MG63 (cell line): ENCODE results near the gene ZNF219. TPM values are rescaled to one million over a fixed set of nuclear protein-coding genes. Genes with fewer than 3 reads are reported as not detected.

Experiments used
- DNase-seq: peaks from one replicate; pipeline ENCODE4 v3.0.0-alpha.2; 2020
- H3K27me3 ChIP-seq: fragments of 250-450 bp; sonication (Bioruptor Pico); 2 replicates; pipeline ENCODE4 v1.5.1; 2020; ENCODE audit warnings: mild to moderate bottlenecking, moderate library complexity
- H3K36me3 ChIP-seq: fragments of 250-450 bp; sonication (Bioruptor Pico); 2 replicates; pipeline ENCODE4 v1.5.1; 2020; ENCODE audit warnings: mild to moderate bottlenecking, moderate library complexity
- H3K4me3 ChIP-seq: fragments of 250-450 bp; sonication (Bioruptor Pico); 2 replicates; pipeline ENCODE4 v1.5.1; 2020; ENCODE audit warnings: mild to moderate bottlenecking, moderate library complexity
- H3K9me3 ChIP-seq: fragments of 250-450 bp; sonication (Bioruptor Pico); 2 replicates; pipeline ENCODE4 v1.5.1; 2020; ENCODE audit warnings: mild to moderate bottlenecking, moderate library complexity
- total RNA-seq: library from RNA; depleted of rRNA; stranded (reverse); fragments of >200 nt; shearing (Covaris generic); gene quantifications from 2 replicates; pipeline ENCODE4 v1.2.3, GENCODE V29; 2014; ENCODE audit warnings: low replicate concordance

ZNF219 gene
- total RNA-seq, 1 experiment from 2014 or later, result 33.3 TPM

DNA sequence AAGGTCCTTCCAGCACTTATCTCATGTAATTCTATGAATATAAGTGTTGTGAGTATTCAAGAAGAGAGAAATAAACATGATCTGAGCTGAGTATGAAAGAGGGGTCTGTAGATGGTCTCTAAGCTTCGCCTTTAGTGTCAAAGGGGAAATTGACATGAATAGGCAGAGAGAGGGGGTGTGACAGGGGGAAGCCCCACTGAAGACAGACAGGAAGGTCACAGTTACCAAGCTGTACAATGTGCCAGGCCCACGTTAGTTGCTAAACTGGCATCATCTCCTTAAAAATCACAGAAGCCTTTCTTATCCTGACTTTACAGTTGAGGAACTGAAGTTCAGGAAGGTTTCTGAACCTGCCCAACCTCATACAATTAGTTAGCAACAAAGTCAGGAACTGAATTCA, 20.8 kb downstream of the ZNF219 start:
- no peaks in the 10 kb centered on the region; the same call in none of the 2 replicates for H3K36me3 ChIP-seq

DNA sequence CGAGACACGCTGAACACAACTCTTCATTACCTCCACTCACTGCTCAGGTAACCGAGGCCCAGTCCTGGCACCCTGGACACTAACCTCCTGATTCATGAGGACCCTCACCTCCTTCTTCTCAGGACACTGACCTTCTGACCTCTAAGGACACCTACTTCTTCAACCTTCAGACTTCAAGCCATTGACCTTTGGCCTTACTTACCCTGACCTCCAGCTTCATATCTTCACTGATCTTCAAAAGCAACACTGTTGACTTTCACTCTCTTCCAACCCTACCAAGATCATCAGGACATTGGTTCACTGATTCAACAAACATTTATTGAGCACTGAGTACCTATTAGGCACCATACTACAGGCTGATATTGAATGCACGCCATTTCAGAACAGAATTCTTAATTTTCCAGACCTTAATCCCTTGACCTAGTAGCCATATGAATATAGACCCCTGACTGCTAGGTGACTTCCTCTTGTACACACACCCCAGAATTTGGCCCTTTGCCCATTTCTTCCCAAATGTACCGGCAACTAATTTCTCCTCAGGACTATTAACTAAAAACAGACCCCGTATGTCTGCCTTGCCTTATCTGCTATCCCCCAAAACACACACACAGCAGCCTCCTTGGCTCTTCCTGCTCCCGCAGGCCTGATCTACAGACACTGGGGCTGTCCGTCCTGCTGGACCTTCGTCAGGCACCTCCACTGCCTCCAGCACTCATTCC, 22.6 kb downstream of the ZNF219 start:
- Histone ChIP-seq H3K27me3 (no peaks in the 10 kb centered on the region), H3K9me3 (no peaks in the 10 kb centered on the region), H3K4me3 (no peak overlapping the region), H3K36me3 (no peaks in the 10 kb centered on the region; the same call in none of the 2 replicates)
- DNase-seq, result no peak

More for the DNA sequence above, 20.8 kb downstream of the ZNF219 start:
- H3K4me3 ChIP-seq, result no peak overlapping the region
- DNase-seq, result no peak
- no peaks in the 10 kb centered on the region for H3K27me3 ChIP-seq
- H3K9me3 ChIP-seq, result no peaks in the 10 kb centered on the region

DNA sequence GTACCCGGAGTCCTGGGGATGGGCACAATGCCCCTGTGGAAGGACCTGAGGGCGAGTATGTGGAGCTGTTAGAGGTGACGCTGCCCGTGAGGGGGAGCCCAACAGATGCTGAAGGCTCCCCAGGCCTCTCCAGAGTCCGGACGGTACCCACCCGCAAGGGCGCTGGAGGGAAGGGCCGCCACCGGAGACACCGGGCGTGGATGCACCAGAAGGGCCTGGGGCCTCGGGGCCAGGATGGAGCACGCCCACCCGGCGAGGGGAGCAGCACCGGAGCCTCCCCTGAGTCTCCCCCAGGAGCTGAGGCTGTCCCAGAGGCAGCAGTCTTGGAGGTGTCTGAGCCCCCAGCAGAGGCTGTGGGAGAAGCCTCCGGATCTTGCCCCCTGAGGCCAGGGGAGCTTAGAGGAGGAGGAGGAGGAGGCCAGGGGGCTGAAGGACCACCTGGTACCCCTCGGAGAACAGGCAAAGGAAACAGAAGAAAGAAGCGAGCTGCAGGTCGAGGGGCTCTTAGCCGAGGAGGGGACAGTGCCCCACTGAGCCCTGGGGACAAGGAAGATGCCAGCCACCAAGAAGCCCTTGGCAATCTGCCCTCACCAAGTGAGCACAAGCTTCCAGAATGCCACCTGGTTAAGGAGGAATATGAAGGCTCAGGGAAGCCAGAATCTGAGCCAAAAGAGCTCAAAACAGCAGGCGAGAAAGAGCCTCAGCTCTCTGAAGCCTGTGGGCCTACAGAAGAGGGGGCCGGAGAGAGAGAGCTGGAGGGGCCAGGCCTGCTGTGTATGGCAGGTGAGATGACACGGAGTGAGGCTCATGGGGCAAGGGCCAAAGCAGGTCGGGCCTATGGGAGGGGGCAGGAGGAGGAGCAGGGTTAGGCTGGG, 23.8 kb downstream of the ZNF219 start:
- H3K27me3 ChIP-seq, result no peaks in the 10 kb centered on the region
- H3K36me3 ChIP-seq, result no peaks in the 10 kb centered on the region; the same call in none of the 2 replicates
- H3K4me3 ChIP-seq, result no peak overlapping the region
- H3K9me3 ChIP-seq, result no peaks in the 10 kb centered on the region
- no peak for DNase-seq

DNA sequence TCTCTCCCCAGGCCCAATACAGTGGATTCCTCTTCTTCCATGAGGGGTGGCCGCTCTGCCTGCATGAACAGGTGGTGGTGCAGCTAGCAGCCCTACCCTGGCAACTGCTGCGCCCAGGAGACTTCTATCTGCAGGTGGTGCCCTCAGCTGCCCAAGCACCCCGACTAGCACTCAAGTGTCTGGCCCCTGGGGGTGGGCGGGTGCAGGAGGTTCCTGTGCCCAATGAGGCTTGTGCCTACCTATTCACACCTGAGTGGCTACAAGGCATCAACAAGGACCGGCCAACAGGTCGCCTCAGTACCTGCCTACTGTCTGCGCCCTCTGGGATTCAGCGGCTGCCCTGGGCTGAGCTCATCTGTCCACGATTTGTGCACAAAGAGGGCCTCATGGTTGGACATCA, 24.5 kb downstream of the ZNF219 start:
- H3K27me3 ChIP-seq, result no peaks in the 10 kb centered on the region
- H3K9me3 ChIP-seq, result no peaks in the 10 kb centered on the region
- no peak overlapping the region for H3K4me3 ChIP-seq
- no peak for DNase-seq
- H3K36me3 ChIP-seq, result no peaks in the 10 kb centered on the region; the same call in none of the 2 replicates

DNA sequence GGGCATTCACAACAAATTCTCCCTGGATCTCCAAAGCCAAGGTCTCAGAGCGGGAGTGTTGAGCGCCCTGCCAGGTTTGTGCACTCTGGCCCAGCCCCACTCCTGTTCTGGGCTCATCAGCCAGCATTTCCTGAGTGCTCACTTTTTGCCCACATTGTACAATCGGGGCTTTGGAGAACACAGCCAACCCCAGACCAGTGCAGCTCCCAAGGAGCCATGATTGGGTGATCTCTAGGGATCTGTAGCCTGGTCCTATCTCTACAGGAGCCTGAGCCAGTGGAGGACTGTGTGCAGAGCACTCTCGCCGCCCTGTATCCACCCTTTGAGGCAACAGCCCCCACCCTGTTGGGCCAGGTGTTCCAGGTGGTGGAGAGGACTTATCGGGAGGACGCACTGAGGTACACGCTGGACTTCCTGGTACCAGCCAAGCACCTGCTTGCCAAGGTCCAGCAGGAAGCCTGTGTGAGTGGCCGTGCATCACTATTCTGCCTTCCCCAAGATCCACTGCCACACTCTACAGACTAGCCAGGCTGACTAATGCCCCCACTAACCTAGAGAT, 25.6 kb downstream of the ZNF219 start:
- H3K36me3 ChIP-seq, result no peaks in the 10 kb centered on the region; the same call in none of the 2 replicates
- no peak overlapping the region for H3K4me3 ChIP-seq

DNA sequence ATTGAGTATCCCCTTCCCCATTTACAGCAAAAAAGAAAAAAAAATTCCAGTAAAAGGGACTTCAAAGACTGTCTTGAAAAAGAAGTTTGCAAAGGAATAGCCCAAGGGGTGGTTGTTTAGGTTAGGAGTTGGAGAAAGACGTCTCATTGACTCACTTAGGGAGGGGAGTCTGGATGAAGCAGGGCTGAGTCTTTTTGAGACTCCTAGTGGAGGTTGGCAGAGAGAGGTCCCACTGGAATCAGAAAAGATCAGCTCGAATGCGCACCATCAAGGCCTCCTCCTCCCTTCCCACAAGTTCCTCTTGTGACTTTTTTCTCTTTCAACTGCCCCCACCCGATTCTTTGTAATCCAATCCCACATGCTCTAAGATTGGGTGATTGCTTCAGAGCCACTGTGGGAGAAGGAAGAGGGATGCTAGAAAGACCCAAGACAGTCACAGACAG, 26.4 kb downstream of the ZNF219 start:
- Histone ChIP-seq H3K4me3 (peak overlapping the region; percentile 60), H3K9me3 (no peaks in the 10 kb centered on the region), H3K27me3 (no peaks in the 10 kb centered on the region), H3K36me3 (no peaks in the 10 kb centered on the region; the same call in none of the 2 replicates)
- DNase-seq, result peak; percentile 14

More for the DNA sequence above, 25.6 kb downstream of the ZNF219 start:
- Histone ChIP-seq H3K9me3 (no peaks in the 10 kb centered on the region), H3K27me3 (no peaks in the 10 kb centered on the region)
- no peak for DNase-seq

DNA sequence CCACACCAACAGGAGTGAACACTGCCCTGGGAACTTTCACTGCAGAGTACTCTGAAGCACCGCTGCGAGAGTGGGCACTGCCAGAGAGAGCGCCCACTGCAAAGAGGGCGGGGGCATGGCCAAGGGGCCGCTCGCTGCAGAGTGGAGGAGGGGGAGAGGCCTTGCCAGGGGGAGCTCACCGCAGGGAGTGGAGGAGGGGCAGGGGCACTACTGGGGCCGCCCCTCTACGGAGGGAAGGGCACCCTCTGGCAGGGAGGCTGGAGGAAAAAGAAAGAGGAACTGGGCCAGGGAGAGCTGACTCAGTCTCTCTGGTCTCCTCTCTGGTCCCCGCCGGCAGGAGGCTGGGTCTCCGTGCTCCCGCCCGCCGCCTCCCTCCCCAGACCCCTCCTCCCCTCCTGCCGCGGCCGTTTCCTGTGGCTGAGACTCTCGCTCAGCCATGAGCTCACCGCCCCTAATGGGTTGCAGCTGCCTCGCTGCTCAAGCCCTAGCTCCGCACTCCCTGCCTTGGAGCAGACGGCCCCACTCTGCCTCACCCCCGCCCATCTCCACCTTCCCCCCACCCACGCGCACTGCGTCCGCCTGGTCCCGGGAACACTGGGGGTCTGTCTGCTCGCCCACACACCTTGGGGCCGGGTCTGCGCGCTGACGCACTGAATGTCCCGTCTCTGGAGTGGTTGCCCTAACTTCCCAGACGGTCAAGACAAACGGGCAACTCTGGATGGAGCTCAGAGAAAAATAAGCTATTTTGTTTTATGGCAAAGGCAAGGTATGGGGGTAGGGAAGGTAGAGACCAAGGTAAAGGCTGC, 27.0 kb downstream of the ZNF219 start:
- no peaks in the 10 kb centered on the region for H3K9me3 ChIP-seq
- peak; percentile 90 for DNase-seq
- peak overlapping the region; percentile 60 for H3K4me3 ChIP-seq
- no peaks in the 10 kb centered on the region; the same call in 1 of the 2 replicates for H3K36me3 ChIP-seq
- no peaks in the 10 kb centered on the region for H3K27me3 ChIP-seq

DNA sequence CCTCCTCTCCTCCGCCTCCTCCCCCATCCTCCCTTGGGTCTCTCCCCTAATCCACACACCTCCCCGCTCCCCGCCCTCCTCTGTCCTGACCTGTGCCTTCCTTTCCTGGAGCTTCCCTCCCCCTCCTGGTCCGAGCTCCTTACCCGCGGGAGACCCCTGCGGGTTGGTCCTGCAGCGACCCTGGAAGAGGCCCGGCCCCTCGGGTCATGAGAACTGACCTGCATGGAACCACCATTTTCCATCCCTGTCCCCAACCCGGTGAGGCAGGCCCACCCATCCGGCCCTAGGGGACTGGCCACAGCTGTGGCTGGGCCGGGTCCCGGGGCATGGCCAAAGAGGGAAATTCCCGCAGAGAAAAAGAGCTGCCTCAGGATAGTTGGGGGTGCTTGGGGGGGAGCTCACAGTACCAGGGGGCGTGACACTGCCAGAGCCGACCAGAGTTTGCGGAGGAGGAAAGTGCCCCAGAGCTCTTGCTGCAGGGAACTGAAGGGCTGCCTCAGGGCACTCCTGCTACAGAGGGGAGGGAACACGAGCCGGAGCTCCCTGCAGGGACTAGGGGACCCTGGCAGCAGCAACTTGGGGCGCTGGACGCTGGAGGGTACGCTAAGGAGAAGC, 27.7 kb downstream of the ZNF219 start:
- Histone ChIP-seq H3K36me3 (no peaks in the 10 kb centered on the region), H3K4me3 (peak overlapping the region; percentile 60), H3K9me3 (no peaks in the 10 kb centered on the region), H3K27me3 (no peaks in the 10 kb centered on the region)
- peak; percentile 50 for DNase-seq

DNA sequence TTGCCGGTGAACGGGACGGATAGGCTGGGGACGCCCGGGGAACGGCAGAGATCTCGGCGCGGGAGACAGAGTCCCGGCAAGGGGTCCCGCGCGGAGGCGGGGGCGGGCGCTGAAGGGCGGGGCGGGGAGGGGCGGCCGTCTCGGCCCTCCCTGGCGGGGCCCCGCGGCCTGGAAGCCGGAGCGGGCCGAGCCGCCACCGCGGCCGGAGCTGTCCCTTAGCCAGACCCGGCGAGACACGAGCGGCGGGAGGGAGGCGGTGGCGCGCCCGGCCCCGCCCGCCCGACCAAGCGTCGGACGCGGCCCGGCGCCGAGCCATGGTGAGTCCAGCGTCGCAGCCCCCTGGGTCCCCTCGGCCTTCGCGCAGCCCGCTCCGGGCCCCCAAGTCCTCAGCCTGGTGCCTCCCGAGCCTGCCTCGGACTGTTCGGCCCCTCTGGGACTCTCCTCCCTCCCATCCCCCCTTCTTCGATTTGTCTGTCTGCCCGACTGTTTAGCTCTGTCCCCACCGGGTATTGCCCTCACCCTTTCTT, 28.3 kb downstream of the ZNF219 start, which contains the start of gene ARHGEF40:
TSS of gene ARHGEF40 (plus strand) at position 222 of the 527 bp plus-strand sequence. CDS start at position 315, 93 bp downstream.
- H3K4me3 ChIP-seq, result peak within 1 kb of the TSS; percentile 60
- peak; percentile 43 for DNase-seq
- no peaks in the 10 kb centered on the region for H3K27me3 ChIP-seq
- H3K9me3 ChIP-seq, result no peaks in the 10 kb centered on the region
- no peaks in the 10 kb centered on the region for H3K36me3 ChIP-seq

DNA sequence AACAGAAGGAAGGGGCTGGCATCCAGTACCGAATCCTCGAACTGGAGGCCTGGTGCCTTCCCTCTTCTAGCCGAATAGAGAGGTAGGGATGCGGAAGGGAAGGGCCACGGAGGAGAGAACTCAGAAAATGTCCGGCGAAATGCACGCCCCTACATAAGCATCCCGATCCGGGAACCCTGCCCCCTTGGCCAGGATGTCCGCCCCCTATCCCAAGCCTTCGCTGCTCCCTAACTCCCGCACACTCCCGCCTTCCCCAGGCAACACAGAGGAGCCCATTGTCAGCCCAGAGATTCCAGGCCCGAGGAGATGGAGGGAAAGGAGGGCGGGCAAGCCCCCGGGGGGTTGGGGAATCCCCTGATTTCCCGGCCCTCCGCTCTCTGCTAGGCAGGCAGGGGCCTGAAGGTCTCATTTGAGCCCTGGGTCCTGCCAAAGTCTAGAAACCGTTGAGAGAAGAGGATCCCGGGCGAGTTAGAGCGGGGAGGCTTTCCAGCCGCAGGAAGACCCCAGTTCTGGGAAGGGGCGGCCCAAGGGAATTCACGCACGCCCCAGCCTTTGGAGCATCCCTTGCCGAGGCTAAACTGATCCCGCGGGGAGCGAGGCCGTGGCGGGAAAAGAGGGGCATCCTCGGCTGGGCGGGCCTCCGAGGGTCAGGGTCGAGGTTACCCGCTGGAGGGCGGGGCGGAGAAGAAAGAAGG, 28.9 kb downstream of the ZNF219 start:
- DNase-seq, result no peak
- no peaks in the 10 kb centered on the region for H3K36me3 ChIP-seq
- no peaks in the 10 kb centered on the region for H3K9me3 ChIP-seq
- no peaks in the 10 kb centered on the region for H3K27me3 ChIP-seq
- H3K4me3 ChIP-seq, result peak overlapping the region; percentile 42

DNA sequence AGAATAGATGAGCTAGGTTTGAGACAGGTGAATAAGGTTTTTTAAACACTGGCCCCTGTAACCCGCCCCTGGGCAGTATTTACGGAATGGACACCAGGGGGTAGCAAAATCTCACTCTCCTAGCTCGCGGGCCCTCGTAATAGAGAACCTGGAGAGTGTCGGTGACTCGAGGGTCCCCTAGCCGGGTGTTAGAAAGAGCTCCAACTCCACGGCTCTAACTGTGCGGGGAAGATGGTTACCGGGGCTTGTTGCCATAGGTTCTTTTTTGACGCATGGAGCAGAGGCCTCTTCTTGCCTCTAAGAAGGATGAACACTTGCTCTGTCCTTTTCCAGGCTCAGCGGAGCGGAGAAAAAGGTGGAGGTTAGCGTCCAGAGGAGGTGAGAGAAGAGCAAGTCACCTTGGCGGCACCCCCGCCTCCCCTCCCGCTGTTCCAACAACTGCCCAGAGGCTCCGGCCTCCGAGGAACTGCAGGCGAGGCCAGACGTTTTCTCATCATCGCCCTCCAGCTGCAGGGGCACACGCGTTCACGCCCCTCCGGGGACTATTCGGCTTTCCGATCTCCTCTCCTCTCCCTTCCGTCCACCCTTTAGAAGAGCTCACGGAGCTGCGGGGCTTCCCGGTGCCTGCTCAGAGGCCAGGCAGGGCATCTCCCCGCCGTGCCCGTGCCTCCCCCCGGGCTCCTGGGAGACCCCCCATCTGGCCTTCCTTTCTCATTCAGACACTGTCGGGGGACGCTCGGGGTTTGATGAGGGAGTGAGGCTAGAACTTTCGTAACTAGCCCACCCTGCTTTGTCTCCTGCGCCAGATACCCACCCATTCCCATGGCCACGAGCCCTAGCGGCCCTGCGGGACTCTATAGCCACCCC, 29.7 kb downstream of the ZNF219 start:
- Histone ChIP-seq H3K36me3 (no peaks in the 10 kb centered on the region), H3K4me3 (no peak overlapping the region), H3K27me3 (no peaks in the 10 kb centered on the region), H3K9me3 (no peaks in the 10 kb centered on the region)
- DNase-seq, result no peak

DNA sequence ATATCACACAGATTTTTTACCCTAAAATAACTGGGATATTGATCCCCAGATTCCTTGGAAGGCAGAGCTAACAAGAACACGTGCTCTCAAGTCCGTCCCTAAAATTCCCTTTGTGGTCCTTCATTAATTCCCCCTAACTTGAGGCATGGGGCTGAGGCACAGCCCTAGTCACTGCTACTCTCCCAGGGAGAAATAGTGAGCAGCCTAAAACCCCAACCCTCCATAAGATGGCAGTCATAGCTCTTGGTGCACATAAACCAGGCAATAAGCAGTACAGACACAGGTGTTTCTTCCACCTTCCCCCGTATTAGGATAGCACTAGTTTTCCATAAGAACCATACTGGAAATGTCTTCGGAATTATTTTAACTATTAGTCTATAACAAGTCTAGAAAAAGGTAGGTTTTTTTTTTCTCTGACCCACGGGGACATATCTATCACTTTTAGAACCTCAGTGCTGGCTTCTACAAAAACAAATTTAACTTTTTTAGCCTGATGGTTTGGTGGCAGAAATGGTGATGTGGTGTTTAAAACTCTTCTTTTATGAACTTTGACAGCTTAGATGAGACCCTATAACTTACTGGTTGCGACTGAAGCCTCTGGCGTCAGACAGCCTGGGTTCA, 31.5 kb downstream of the ZNF219 start:
- no peak overlapping the region for H3K4me3 ChIP-seq
- H3K27me3 ChIP-seq, result no peaks in the 10 kb centered on the region
- no peak for DNase-seq
- H3K9me3 ChIP-seq, result no peaks in the 10 kb centered on the region
- H3K36me3 ChIP-seq, result no peaks in the 10 kb centered on the region

DNA sequence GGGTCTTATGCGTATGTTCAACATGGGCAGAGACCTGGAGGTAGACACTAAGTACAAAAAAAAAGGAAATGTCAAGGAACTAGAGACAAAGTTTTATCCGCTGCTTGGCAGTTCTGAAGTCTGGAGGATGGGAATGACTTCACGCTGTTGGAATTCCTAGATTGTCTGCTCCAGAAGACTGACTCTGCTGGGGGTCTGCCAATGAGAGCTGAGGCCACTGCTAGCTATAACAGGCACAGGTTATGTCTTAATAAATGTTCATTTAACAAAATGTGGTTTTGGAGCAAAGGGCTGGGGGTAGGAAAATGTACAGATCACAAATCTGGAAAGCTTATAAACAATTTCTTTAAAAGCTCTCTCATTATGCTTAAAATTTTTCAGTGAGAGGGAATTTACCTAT, 35.0 kb downstream of the ZNF219 start:
- Histone ChIP-seq H3K36me3 (no peaks in the 10 kb centered on the region), H3K27me3 (no peaks in the 10 kb centered on the region), H3K9me3 (no peaks in the 10 kb centered on the region), H3K4me3 (no peak overlapping the region)
- peak; percentile 39 for DNase-seq

DNA sequence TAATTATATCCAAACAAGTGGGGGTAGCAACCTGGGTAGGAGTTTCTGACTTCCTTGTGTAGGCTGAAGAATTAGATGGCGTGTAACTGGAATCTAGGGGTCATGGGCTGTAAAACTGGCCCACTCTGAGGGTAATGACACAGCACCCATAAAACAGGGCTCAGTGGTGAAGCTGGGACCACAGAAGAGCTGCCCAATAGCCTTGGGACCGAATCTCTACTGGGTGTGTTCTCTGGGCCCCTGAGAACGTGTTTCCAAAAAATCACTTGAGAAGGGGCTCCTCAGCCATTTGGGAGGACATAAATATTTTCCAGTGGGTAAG, 37.1 kb downstream of the ZNF219 start:
- DNase-seq, result no peak
- H3K4me3 ChIP-seq, result no peak overlapping the region
- H3K9me3 ChIP-seq, result no peaks in the 10 kb centered on the region
- H3K27me3 ChIP-seq, result no peaks in the 10 kb centered on the region
- no peaks in the 10 kb centered on the region for H3K36me3 ChIP-seq
